ENCODE data around the gene ZBTB24. TPM values are rescaled to one million over a fixed set of nuclear protein-coding genes. Genes with fewer than 3 reads are reported as not detected.

The ZBTB24 gene
- total RNA-seq, 2 experiments from 2014 or later = 15.3 to 17.0 TPM

DNA sequence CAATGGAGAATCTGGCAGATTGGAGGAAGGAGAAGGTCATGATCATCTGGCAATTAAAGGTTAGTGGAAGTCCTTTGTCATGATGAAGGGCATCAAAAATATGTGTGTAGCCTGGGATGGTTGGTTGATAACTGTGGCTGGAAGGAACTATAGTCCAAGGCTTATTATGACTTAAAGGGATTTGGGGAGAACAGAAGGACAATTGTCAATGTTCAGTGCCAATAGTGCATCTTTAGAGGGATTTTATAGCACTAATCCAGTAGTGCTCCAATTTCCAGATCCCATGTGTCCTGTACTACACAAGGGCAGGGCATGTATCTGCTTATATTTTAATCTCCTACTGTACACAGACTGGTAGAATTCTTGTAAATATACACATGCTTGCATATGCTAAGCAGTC, 5.0 kb upstream of the ZBTB24 start:
- TF ChIP-seq EZH2phosphoT487 (IDR thresholded peaks at IDR 0.05; ENCODE audit: borderline replicate concordance, low read depth, low read length) (no peak), CTCF (conservative IDR thresholded peaks at IDR 0.05; ENCODE audit: low read length) (no peak)
- Histone ChIP-seq H3K27ac (ENCODE audit: low read depth, low read length, poor library complexity, severe bottlenecking) (no peak overlapping the region), H3K36me3 (ENCODE audit: insufficient read depth, low read length) (no peaks in the 10 kb centered on the region), H4K20me1 (ENCODE audit: insufficient read depth, low read length) (no peaks in the 10 kb centered on the region), H3K4me2 (ENCODE audit: low read length) (no peak overlapping the region), H3K79me2 (ENCODE audit: insufficient read depth, low read depth, low read length) (no peaks in the 10 kb centered on the region), H3K4me3 (ENCODE audit: low read depth, low read length, poor library complexity, severe bottlenecking) (no peak overlapping the region), H3K9me3 (ENCODE audit: low read length) (no peaks in the 10 kb centered on the region), H3K4me1 (ENCODE audit: insufficient read depth, low read length, poor library complexity, severe bottlenecking) (peaks cover 11% of the 10 kb centered on the region), H2AFZ (ENCODE audit: low read length) (no peak overlapping the region), H3K9me2 (ENCODE audit: insufficient read depth, low read length) (no peaks in the 10 kb centered on the region)
- intact Hi-C loops (cut with micrococcal nuclease; ENCODE audit: unreplicated experiment) = no loop called here
- BruUV-seq (replicated peaks) = no TSS peak
- ChIA-PET CTCF (ENCODE audit: unreplicated experiment) (no interaction called here), POLR2A (interaction anchor here (0.6 to 1.2 kb wide), 3 partner anchors 25 to 31 kb away, joined by 3 to 5 read pairs (median 3); no protein-coding TSS in a partner anchor)
- DNase-seq (ENCODE audit: low spot score) = no peak

DNA sequence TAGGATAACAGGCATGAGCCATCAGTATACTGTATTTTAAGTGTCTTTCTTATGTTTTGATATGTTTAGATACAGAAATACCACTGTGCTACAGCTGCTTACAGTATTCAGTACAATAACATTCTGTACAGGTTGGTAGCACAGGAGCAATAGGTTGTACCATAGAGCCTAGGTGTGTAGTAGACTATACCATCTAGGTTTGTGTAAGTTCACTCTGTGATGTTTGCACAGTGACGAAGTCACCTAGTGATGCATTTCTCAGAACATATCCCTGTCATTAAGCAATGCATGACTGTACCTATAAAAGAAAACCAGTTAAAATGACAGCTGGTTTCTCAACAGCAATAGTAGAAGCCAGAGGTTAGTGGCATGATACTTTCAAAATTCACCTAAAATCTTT, 3.0 kb upstream of the ZBTB24 start:
- CTCF ChIA-PET (ENCODE audit: unreplicated experiment) = no interaction called here
- DNase-seq (ENCODE audit: low spot score) = no peak
- no TSS peak for BruUV-seq (replicated peaks)
- no peak for TF ChIP-seq CTCF (conservative IDR thresholded peaks at IDR 0.05; ENCODE audit: low read length)
- TF ChIP-seq EZH2phosphoT487 (IDR thresholded peaks at IDR 0.05; ENCODE audit: borderline replicate concordance, low read depth, low read length) = no peak
- Histone ChIP-seq H3K9me2 (ENCODE audit: insufficient read depth, low read length) (no peaks in the 10 kb centered on the region), H4K20me1 (ENCODE audit: insufficient read depth, low read length) (peaks cover 6% of the 10 kb centered on the region; the same call in 1 of the 2 replicates), H3K36me3 (ENCODE audit: insufficient read depth, low read length) (peaks cover 12% of the 10 kb centered on the region), H3K27ac (ENCODE audit: low read depth, low read length, poor library complexity, severe bottlenecking) (no peak overlapping the region), H3K9me3 (ENCODE audit: low read length) (no peaks in the 10 kb centered on the region), H3K4me3 (ENCODE audit: low read depth, low read length, poor library complexity, severe bottlenecking) (no peak overlapping the region), H2AFZ (ENCODE audit: low read length) (no peak overlapping the region), H3K79me2 (ENCODE audit: insufficient read depth, low read depth, low read length) (peaks cover 18% of the 10 kb centered on the region), H3K4me1 (ENCODE audit: insufficient read depth, low read length, poor library complexity, severe bottlenecking) (peaks cover 23% of the 10 kb centered on the region), H3K4me2 (ENCODE audit: low read length) (no peak overlapping the region)
- POLR2A ChIA-PET = interaction anchor here (0.7 to 1.1 kb wide), 2 partner anchors 9 to 49 kb away, joined by 3 read pairs; no protein-coding TSS in a partner anchor
- intact Hi-C loops (cut with micrococcal nuclease; ENCODE audit: unreplicated experiment) = no loop called here

- no peak for DNase-seq (ENCODE audit: low spot score)
- H3K4me3 ChIP-seq (ENCODE audit: low read depth, low read length, poor library complexity, severe bottlenecking) = no peak overlapping the region
- ChIA-PET CTCF (ENCODE audit: unreplicated experiment) (no interaction called here), POLR2A (interaction anchor here (0.6 to 1.1 kb wide), 2 partner anchors 10 to 624 kb away, joined by 3 read pairs; no protein-coding TSS in a partner anchor)
- no TSS peak for BruUV-seq (replicated peaks)
- no peak overlapping the region for H2AFZ ChIP-seq (ENCODE audit: low read length)
- H3K4me2 ChIP-seq (ENCODE audit: low read length) = no peak overlapping the region
- no peak overlapping the region for H3K27ac ChIP-seq (ENCODE audit: low read depth, low read length, poor library complexity, severe bottlenecking)
- peaks cover 12% of the 10 kb centered on the region; the same call in 1 of the 2 replicates for H4K20me1 ChIP-seq (ENCODE audit: insufficient read depth, low read length)
- peaks cover 29% of the 10 kb centered on the region for H3K4me1 ChIP-seq (ENCODE audit: insufficient read depth, low read length, poor library complexity, severe bottlenecking)
- H3K9me2 ChIP-seq (ENCODE audit: insufficient read depth, low read length) = no peaks in the 10 kb centered on the region
- H3K36me3 ChIP-seq (ENCODE audit: insufficient read depth, low read length) = peaks cover 19% of the 10 kb centered on the region
- TF ChIP-seq EZH2phosphoT487 (IDR thresholded peaks at IDR 0.05; ENCODE audit: borderline replicate concordance, low read depth, low read length) = no peak
- no peak for TF ChIP-seq CTCF (conservative IDR thresholded peaks at IDR 0.05; ENCODE audit: low read length)
- intact Hi-C loops (cut with micrococcal nuclease; ENCODE audit: unreplicated experiment) = no loop called here
- no peaks in the 10 kb centered on the region for H3K9me3 ChIP-seq (ENCODE audit: low read length)
- peaks cover 25% of the 10 kb centered on the region for H3K79me2 ChIP-seq (ENCODE audit: insufficient read depth, low read depth, low read length)
These were observed 2.4 kb upstream of the ZBTB24 start for GRCh38 chr6:109485266-109485935.
